H9 (cell line): Measurements from ENCODE around the gene CDK15. TPM values are rescaled to one million over a fixed set of nuclear protein-coding genes. Genes with fewer than 3 reads are reported as not detected.

ENCODE experiments used
- DNase-seq: peaks from one replicate; pipeline ENCODE4 v3.0.0-alpha.2; 2017
- H2AFZ ChIP-seq: one replicate; pipeline ENCODE4 v1.6.1; 2013; ENCODE audit warnings: mild to moderate bottlenecking, low read length, control low read depth, moderate library complexity
- H2AK5ac ChIP-seq: 2 replicates; pipeline ENCODE4 v1.6.1; 2013; ENCODE audit warnings: low read length, control low read depth, mixed read lengths; ENCODE audit not compliant: insufficient read length
- H2BK120ac ChIP-seq: one replicate; pipeline ENCODE4 v1.6.1; 2013; ENCODE audit warnings: low read depth, mild to moderate bottlenecking, low read length, control low read depth, inconsistent platforms; ENCODE audit not compliant: poor library complexity, severe bottlenecking
- H2BK12ac ChIP-seq: 2 replicates; pipeline ENCODE4 v1.6.1; 2013; ENCODE audit warnings: low read length, control low read depth, mixed read lengths, low read depth; ENCODE audit not compliant: insufficient read length
- H2BK15ac ChIP-seq: 2 replicates; pipeline ENCODE4 v1.6.1; 2013; ENCODE audit warnings: low read depth, low read length, control low read depth
- H2BK20ac ChIP-seq: one replicate; pipeline ENCODE4 v1.6.1; 2013; ENCODE audit warnings: low read depth, mild to moderate bottlenecking, low read length, control low read depth, inconsistent platforms; ENCODE audit not compliant: poor library complexity, severe bottlenecking
- H2BK5ac ChIP-seq: 2 replicates; pipeline ENCODE4 v1.6.1; 2013; ENCODE audit warnings: low read length, control low read depth, mixed read lengths; ENCODE audit not compliant: insufficient read length
- H3K14ac ChIP-seq: 2 replicates; pipeline ENCODE4 v1.6.1; 2013; ENCODE audit warnings: low read length, control low read depth; ENCODE audit not compliant: insufficient read depth
- H3K18ac ChIP-seq: 2 replicates; pipeline ENCODE4 v1.6.1; 2013; ENCODE audit warnings: low read depth, mild to moderate bottlenecking, mixed read lengths, low read length, control low read depth; ENCODE audit not compliant: insufficient read length
- H3K23ac ChIP-seq: 2 replicates; pipeline ENCODE4 v1.6.1; 2013; ENCODE audit warnings: low read length, control low read depth, mixed read lengths, low read depth; ENCODE audit not compliant: insufficient read length
- H3K23me2 ChIP-seq: 2 replicates; pipeline ENCODE4 v1.6.1; 2013; ENCODE audit warnings: low read depth, mild to moderate bottlenecking, mixed read lengths, low read length, control low read depth; ENCODE audit not compliant: insufficient read length, poor library complexity, severe bottlenecking
- H3K27ac ChIP-seq: 2 replicates; pipeline ENCODE4 v1.5.1; 2013; ENCODE audit warnings: low read length, control low read depth, mixed read lengths, low read depth; ENCODE audit not compliant: insufficient read length
- H3K27me3 ChIP-seq: 2 replicates; pipeline ENCODE4 v1.6.1; 2013; ENCODE audit warnings: low read length, control low read depth, inconsistent platforms; ENCODE audit not compliant: insufficient read depth
- H3K4ac ChIP-seq: 2 replicates; pipeline ENCODE4 v1.6.1; 2013; ENCODE audit warnings: low read depth, mild to moderate bottlenecking, control low read depth, inconsistent platforms, low read length, moderate library complexity
- H3K4me1 ChIP-seq: 2 replicates; pipeline ENCODE4 v1.6.1; 2013; ENCODE audit warnings: low read length, control low read depth, inconsistent platforms; ENCODE audit not compliant: insufficient read depth
- H3K4me2 ChIP-seq: 2 replicates; pipeline ENCODE4 v1.6.1; 2013; ENCODE audit warnings: low read length, control low read depth, mixed read lengths; ENCODE audit not compliant: insufficient read length, insufficient read depth
- H3K56ac ChIP-seq: 2 replicates; pipeline ENCODE4 v1.6.1; 2013; ENCODE audit warnings: low read depth, mild to moderate bottlenecking, mixed read lengths, low read length, control low read depth; ENCODE audit not compliant: insufficient read length
- H3K79me1 ChIP-seq: 2 replicates; pipeline ENCODE4 v1.6.1; 2013; ENCODE audit warnings: low read depth, mild to moderate bottlenecking, moderate library complexity, low read length, control low read depth, inconsistent platforms; ENCODE audit not compliant: insufficient read depth, poor library complexity, severe bottlenecking
- H3K79me2 ChIP-seq: 2 replicates; pipeline ENCODE4 v1.6.1; 2013; ENCODE audit warnings: low read length, control low read depth, inconsistent platforms; ENCODE audit not compliant: insufficient read depth
- H3K9ac ChIP-seq: 2 replicates; pipeline ENCODE4 v1.6.1; 2013; ENCODE audit warnings: low read length, control low read depth, mixed read lengths; ENCODE audit not compliant: insufficient read length; ENCODE audit errors: extremely low read depth
- H3K9me3 ChIP-seq: one replicate; pipeline ENCODE4 v1.6.1; 2013; ENCODE audit warnings: low read depth, low read length, inconsistent platforms; ENCODE audit not compliant: control insufficient read depth
- H3T11ph ChIP-seq: one replicate; pipeline ENCODE4 v1.6.1; 2013; ENCODE audit warnings: mild to moderate bottlenecking, low read length, control low read depth, inconsistent platforms
- H4K20me1 ChIP-seq: one replicate; pipeline ENCODE4 v1.6.1; 2013; ENCODE audit not compliant: control insufficient read depth, insufficient read length, insufficient read depth
- H4K5ac ChIP-seq: 2 replicates; pipeline ENCODE4 v1.6.1; 2013; ENCODE audit warnings: low read depth, mild to moderate bottlenecking, mixed read lengths, low read length, control low read depth; ENCODE audit not compliant: insufficient read length
- H4K8ac ChIP-seq: replicated peaks from 2 replicates; pipeline ENCODE4 v1.6.1; 2013; ENCODE audit warnings: low read length, control low read depth, mixed read lengths, low read depth; ENCODE audit not compliant: insufficient read length
- H4K91ac ChIP-seq: 2 replicates; pipeline ENCODE4 v1.6.1; 2013; ENCODE audit warnings: low read depth, mild to moderate bottlenecking, moderate library complexity, mixed read lengths, low read length, control low read depth; ENCODE audit not compliant: insufficient read length
- H3K27ac Mint-ChIP-seq, 3 experiments: 2 replicates in 2 of 3; 3 replicates in 1 of 3; pipeline ENCODE4 v1.8.0; 2020 to 2021; ENCODE audit warnings: mixed read lengths in 3 of 3, mild to moderate bottlenecking in 1 of 3, moderate library complexity in 1 of 3
- H3K27me3 Mint-ChIP-seq: 2 replicates; pipeline ENCODE4 v1.8.0; 2021; ENCODE audit warnings: low read depth, mild to moderate bottlenecking, moderate library complexity, mixed read lengths
- H3K36me3 Mint-ChIP-seq, 3 experiments: 2 replicates in 2 of 3; 3 replicates in 1 of 3; pipeline ENCODE4 v1.8.0; 2020 to 2021; ENCODE audit warnings: low read depth in 3 of 3, mixed read lengths in 3 of 3; ENCODE audit not compliant: insufficient read depth in 1 of 3
- H3K4me1 Mint-ChIP-seq, 2 experiments: 2 replicates each; pipeline ENCODE4 v1.8.0; 2020; ENCODE audit warnings: mixed read lengths in 2 of 2
- H3K4me3 Mint-ChIP-seq, 2 experiments: 2 replicates in 1 of 2; 3 replicates in 1 of 2; pipeline ENCODE4 v1.8.0; 2020 to 2021; ENCODE audit warnings: mild to moderate bottlenecking in 2 of 2, mixed read lengths in 2 of 2, moderate library complexity in 1 of 2
- H3K9me3 Mint-ChIP-seq, 2 experiments: 2 replicates in 1 of 2; 3 replicates in 1 of 2; pipeline ENCODE4 v1.8.0; 2020; ENCODE audit warnings: mild to moderate bottlenecking in 2 of 2, mixed read lengths in 2 of 2, moderate library complexity in 1 of 2
- CTCF ChIP-seq: fragments of 200-600 bp; sonication (generic); conservative IDR thresholded peaks from 3 replicates; pipeline ENCODE4 v1.8.0; 2021; ENCODE audit warnings: antibody characterized with exemption, mild to moderate bottlenecking
- WGBS: extraction: QIAGEN DNeasy Blood & Tissue Kit; methylation state at CpG from one replicate; pipeline ENCODE4 v1.1.7; 2013; ENCODE audit warnings: missing lambda C conversion rate, low lambda C conversion rate, mixed read lengths; ENCODE audit not compliant: insufficient read length; ENCODE audit errors: extremely low coverage; 5-methylcytosine and 5-hydroxymethylcytosine counted together
- total RNA-seq: library from RNA; stranded (reverse); gene quantifications from 2 replicates; pipeline ENCODE4 v1.2.1, GENCODE V29; 2021

Gene CDK15
- total RNA-seq, 1 experiment from 2014 or later = not detected

GRCh38 chr2:201906777-201907562 is 100.6 kb downstream of the CDK15 start:
- DNase-seq = no peak
- H3K36me3 Mint-ChIP-seq = no peaks in the 10 kb centered on the region
- Histone ChIP-seq H2BK5ac (no peak overlapping the region), H2AK5ac (no peak overlapping the region), H3K23ac (no peak overlapping the region), H3K79me2 (no peaks in the 10 kb centered on the region), H3K23me2 (no peaks in the 10 kb centered on the region), H2BK12ac (no peak overlapping the region), H3K4ac (no peak overlapping the region), H3K9ac (no peak overlapping the region), H3K14ac (no peak overlapping the region), H3K9me3 (no peaks in the 10 kb centered on the region), H2BK20ac (no peak overlapping the region), H3K18ac (no peak overlapping the region), H2BK120ac (no peak overlapping the region), H3K4me2 (no peak overlapping the region), H3K27ac (no peak overlapping the region), H4K91ac (no peak overlapping the region), H2BK15ac (no peak overlapping the region), H2AFZ (no peak overlapping the region), H3K4me1 (peaks cover 7% of the 10 kb centered on the region; the same call in 1 of the 2 replicates), H3K27me3 (no peaks in the 10 kb centered on the region), H3K79me1 (no peaks in the 10 kb centered on the region), H4K5ac (no peak overlapping the region), H3T11ph (no peak overlapping the region), H4K20me1 (no peaks in the 10 kb centered on the region), H4K8ac (no peak overlapping the region), H3K56ac (no peak overlapping the region)
- H3K27ac Mint-ChIP-seq = peak overlapping the region in 1 of 3 experiments; percentile 97; a peak in 3 of 7 replicates
- no peaks in the 10 kb centered on the region for H3K27me3 Mint-ChIP-seq
- peaks cover 56 to 69% of the 10 kb centered on the region in 2 experiments for H3K4me1 Mint-ChIP-seq
- no CpG with 5 or more reads among the region's 10 CpGs for WGBS
- peak overlapping the region in 1 of 2 experiments; percentile 51; a peak in 2 of 5 replicates for H3K4me3 Mint-ChIP-seq
- no peaks in the 10 kb centered on the region for H3K9me3 Mint-ChIP-seq
- no peak for TF ChIP-seq CTCF
